ENCODE results near the gene EEF2.
"Not testable (repeated sequence)": the region's sequence is repeated elsewhere in the genome, so short reads cannot be mapped to it uniquely, and the experiment has no call there.

Gene EEF2

DNA sequence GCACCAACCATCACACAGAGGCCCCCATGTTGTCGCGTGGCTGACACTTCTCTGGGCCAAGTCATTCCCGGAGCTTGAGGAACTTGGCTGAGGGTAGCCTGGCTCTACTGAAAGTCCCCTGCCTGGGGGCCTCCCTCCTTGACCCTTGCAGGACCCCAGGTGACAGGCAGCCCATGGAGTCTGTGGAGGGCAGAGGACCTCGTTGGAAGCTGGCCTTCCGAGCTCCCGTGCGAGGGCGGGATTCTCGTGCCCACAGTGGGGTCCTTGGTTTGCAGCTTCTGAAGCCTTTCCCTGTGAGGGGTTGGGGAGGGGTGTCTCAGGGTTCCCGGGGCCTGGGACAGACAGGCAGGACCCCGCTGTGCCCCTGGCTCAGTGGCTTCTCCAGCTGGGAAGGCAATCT lies 36.0 kb downstream of the EEF2 start:
- H3K4me3 ChIP-seq (ENCODE audit: control insufficient read depth in 1 of 7, extremely low read depth in 1 of 7, insufficient read depth in 4 of 7, low read depth in 2 of 7, low read length in 6 of 7): peak overlapping the region in 2 of 7 experiments; percentile 67 to 75
- peaks cover 0 to 45% (median 33%) of the 10 kb centered on the region in 4 experiments for H3K4me1 ChIP-seq (ENCODE audit: control extremely low read depth in 1 of 4, control insufficient read depth in 4 of 4, insufficient read depth in 4 of 4, low read length in 3 of 4)
- WGBS (ENCODE audit: insufficient coverage): 92% methylated on average over 8 of the region's 11 CpGs
- no peak for DNase-seq
- CTCF ChIA-PET: interaction anchor here (1.1 kb wide), 1 partner anchor 39 kb away, joined by 4 read pairs; no protein-coding TSS in a partner anchor
- no peaks in the 10 kb centered on the region for H3K27me3 ChIP-seq (replicated peaks in 2 of 5; ENCODE audit: control insufficient read depth in 4 of 5, insufficient read depth in 5 of 5, low read length in 4 of 5)
- POLR2A ChIA-PET: no interaction called here
- H3K36me3 ChIP-seq (ENCODE audit: control insufficient read depth in 4 of 4, insufficient read depth in 4 of 4, low read length in 3 of 4): peaks cover 0 to 2% (median 0%) of the 10 kb centered on the region in 4 experiments
- H3K27ac ChIP-seq (ENCODE audit: insufficient read depth in 1 of 2, low read depth in 1 of 2, low read length in 2 of 2, poor library complexity in 1 of 2, severe bottlenecking in 2 of 2): peak overlapping the region in 1 of 2 experiments; percentile 82
- no peaks in the 10 kb centered on the region for H3K9me3 ChIP-seq (ENCODE audit: control extremely low read depth in 1 of 5, control insufficient read depth in 4 of 5, insufficient read depth in 2 of 5, low read depth in 1 of 5, low read length in 4 of 5)

DNA sequence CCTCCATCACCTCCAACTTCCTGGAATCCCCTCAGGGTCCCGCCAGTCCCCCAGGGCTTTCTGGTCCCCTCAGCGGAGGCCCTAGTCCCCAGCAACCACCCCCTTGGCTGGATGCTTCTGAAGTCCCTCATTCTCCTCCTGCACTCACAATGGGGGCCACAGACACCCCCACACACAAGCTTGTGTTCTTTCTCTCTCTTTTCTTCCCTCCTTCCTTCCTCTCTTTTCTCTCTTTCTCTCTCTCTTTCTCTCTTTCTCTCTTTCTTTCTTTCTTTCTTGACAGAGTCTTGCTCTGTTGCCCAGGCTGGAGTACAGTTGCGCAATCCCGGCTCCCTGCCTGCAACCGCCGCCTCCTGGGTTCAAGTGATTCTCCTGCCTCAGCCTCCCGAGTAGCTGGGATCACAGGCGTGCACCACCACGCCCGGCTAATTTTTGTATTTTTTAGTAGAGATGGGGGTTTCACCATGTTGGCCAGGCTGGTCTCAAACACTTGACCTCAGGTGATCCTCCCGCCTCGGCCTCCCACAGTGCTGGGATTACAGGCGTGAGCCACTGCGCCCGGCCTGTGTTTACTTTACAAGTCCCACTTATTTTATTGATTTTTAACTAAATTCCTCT lies 37.8 kb downstream of the EEF2 start:
- not testable (repeated sequence) for H3K9me3 ChIP-seq (ENCODE audit: control extremely low read depth in 1 of 5, control insufficient read depth in 4 of 5, insufficient read depth in 2 of 5, low read depth in 1 of 5, low read length in 4 of 5); H3K36me3 ChIP-seq (ENCODE audit: control insufficient read depth in 4 of 4, insufficient read depth in 4 of 4, low read length in 3 of 4); H3K27ac ChIP-seq (ENCODE audit: insufficient read depth in 1 of 2, low read depth in 1 of 2, low read length in 2 of 2, poor library complexity in 1 of 2, severe bottlenecking in 2 of 2); DNase-seq; H3K27me3 ChIP-seq (replicated peaks in 2 of 5; ENCODE audit: control insufficient read depth in 4 of 5, insufficient read depth in 5 of 5, low read length in 4 of 5); H3K4me3 ChIP-seq (ENCODE audit: control insufficient read depth in 1 of 7, extremely low read depth in 1 of 7, insufficient read depth in 4 of 7, low read depth in 2 of 7, low read length in 6 of 7)
- 93% methylated on average over 5 of the region's 15 CpGs for WGBS (ENCODE audit: insufficient coverage)
- POLR2A ChIA-PET: interaction anchor here (0.7 kb wide), 1 partner anchor 698 kb away, joined by 4 read pairs; no protein-coding TSS in a partner anchor
- peaks cover 0 to 48% (median 34%) of the 10 kb centered on the region in 4 experiments for H3K4me1 ChIP-seq (ENCODE audit: control extremely low read depth in 1 of 4, control insufficient read depth in 4 of 4, insufficient read depth in 4 of 4, low read length in 3 of 4)
- CTCF ChIA-PET: interaction anchor here (0.6 kb wide), 1 partner anchor 17 kb away, joined by 3 read pairs; no protein-coding TSS in a partner anchor

- no peaks in the 10 kb centered on the region for H3K36me3 ChIP-seq (ENCODE audit: control insufficient read depth in 4 of 4, insufficient read depth in 4 of 4, low read length in 3 of 4)
- no peak overlapping the region for H3K27ac ChIP-seq (ENCODE audit: insufficient read depth in 1 of 2, low read depth in 1 of 2, low read length in 2 of 2, poor library complexity in 1 of 2, severe bottlenecking in 2 of 2)
- 100% methylated on average over 2 of the region's 2 CpGs for WGBS (ENCODE audit: insufficient coverage)
- CTCF ChIA-PET: no interaction called here
- no peaks in the 10 kb centered on the region for H3K27me3 ChIP-seq (replicated peaks in 2 of 5; ENCODE audit: control insufficient read depth in 4 of 5, insufficient read depth in 5 of 5, low read length in 4 of 5)
- H3K4me3 ChIP-seq (ENCODE audit: control insufficient read depth in 1 of 7, extremely low read depth in 1 of 7, insufficient read depth in 4 of 7, low read depth in 2 of 7, low read length in 6 of 7): no peak overlapping the region
- no peaks in the 10 kb centered on the region for H3K9me3 ChIP-seq (ENCODE audit: control extremely low read depth in 1 of 5, control insufficient read depth in 4 of 5, insufficient read depth in 2 of 5, low read depth in 1 of 5, low read length in 4 of 5)
- POLR2A ChIA-PET: no interaction called here
- no peak for DNase-seq
- peaks cover 0 to 36% (median 23%) of the 10 kb centered on the region in 4 experiments for H3K4me1 ChIP-seq (ENCODE audit: control extremely low read depth in 1 of 4, control insufficient read depth in 4 of 4, insufficient read depth in 4 of 4, low read length in 3 of 4)
Measured at GRCh38 chr19:3945838-3946237, 39.4 kb downstream of the EEF2 start.

- POLR2A ChIA-PET: interaction anchor here (0.7 kb wide), 1 partner anchor 28 kb away, joined by 3 read pairs; no protein-coding TSS in a partner anchor
- Histone ChIP-seq H3K27ac (ENCODE audit: insufficient read depth in 1 of 2, low read depth in 1 of 2, low read length in 2 of 2, poor library complexity in 1 of 2, severe bottlenecking in 2 of 2) (no peak overlapping the region), H3K4me1 (ENCODE audit: control extremely low read depth in 1 of 4, control insufficient read depth in 4 of 4, insufficient read depth in 4 of 4, low read length in 3 of 4) (peaks cover 0 to 21% (median 9%) of the 10 kb centered on the region in 4 experiments), H3K9me3 (ENCODE audit: control extremely low read depth in 1 of 5, control insufficient read depth in 4 of 5, insufficient read depth in 2 of 5, low read depth in 1 of 5, low read length in 4 of 5) (no peaks in the 10 kb centered on the region), H3K27me3 (replicated peaks in 2 of 5; ENCODE audit: control insufficient read depth in 4 of 5, insufficient read depth in 5 of 5, low read length in 4 of 5) (no peaks in the 10 kb centered on the region), H3K4me3 (ENCODE audit: control insufficient read depth in 1 of 7, extremely low read depth in 1 of 7, insufficient read depth in 4 of 7, low read depth in 2 of 7, low read length in 6 of 7) (peak overlapping the region in 1 of 7 experiments; percentile 34), H3K36me3 (ENCODE audit: control insufficient read depth in 4 of 4, insufficient read depth in 4 of 4, low read length in 3 of 4) (no peaks in the 10 kb centered on the region)
- WGBS (ENCODE audit: insufficient coverage): 81% methylated on average over 6 of the region's 11 CpGs
- CTCF ChIA-PET: no interaction called here
- peak; percentile 58 to 83 (median 77) for DNase-seq
Measured at GRCh38 chr19:3944018-3944721, 41.1 kb downstream of the EEF2 start.

- Histone ChIP-seq H3K36me3 (ENCODE audit: control insufficient read depth in 4 of 4, insufficient read depth in 4 of 4, low read length in 3 of 4) (no peaks in the 10 kb centered on the region), H3K27ac (ENCODE audit: insufficient read depth in 1 of 2, low read depth in 1 of 2, low read length in 2 of 2, poor library complexity in 1 of 2, severe bottlenecking in 2 of 2) (no peak overlapping the region), H3K4me1 (ENCODE audit: control extremely low read depth in 1 of 4, control insufficient read depth in 4 of 4, insufficient read depth in 4 of 4, low read length in 3 of 4) (peaks cover 0 to 13% (median 8%) of the 10 kb centered on the region in 4 experiments), H3K4me3 (ENCODE audit: control insufficient read depth in 1 of 7, extremely low read depth in 1 of 7, insufficient read depth in 4 of 7, low read depth in 2 of 7, low read length in 6 of 7) (no peak overlapping the region), H3K9me3 (ENCODE audit: control extremely low read depth in 1 of 5, control insufficient read depth in 4 of 5, insufficient read depth in 2 of 5, low read depth in 1 of 5, low read length in 4 of 5) (peaks cover 0 to 3% (median 0%) of the 10 kb centered on the region in 5 experiments), H3K27me3 (replicated peaks in 2 of 5; ENCODE audit: control insufficient read depth in 4 of 5, insufficient read depth in 5 of 5, low read length in 4 of 5) (no peaks in the 10 kb centered on the region)
- ChIA-PET CTCF (no interaction called here), POLR2A (no interaction called here)
- peak in 2 of 3 donors; percentile 35 to 53 for DNase-seq
- 91% methylated on average over 8 of the region's 8 CpGs for WGBS (ENCODE audit: insufficient coverage)
Measured at GRCh38 chr19:3942790-3943409, 42.4 kb downstream of the EEF2 start.

- H3K27ac ChIP-seq (ENCODE audit: insufficient read depth in 1 of 2, low read depth in 1 of 2, low read length in 2 of 2, poor library complexity in 1 of 2, severe bottlenecking in 2 of 2); CTCF ChIA-PET; H3K4me3 ChIP-seq (ENCODE audit: control insufficient read depth in 1 of 7, extremely low read depth in 1 of 7, insufficient read depth in 4 of 7, low read depth in 2 of 7, low read length in 6 of 7); DNase-seq; H3K36me3 ChIP-seq (ENCODE audit: control insufficient read depth in 4 of 4, insufficient read depth in 4 of 4, low read length in 3 of 4); H3K4me1 ChIP-seq (ENCODE audit: control extremely low read depth in 1 of 4, control insufficient read depth in 4 of 4, insufficient read depth in 4 of 4, low read length in 3 of 4); POLR2A ChIA-PET; H3K9me3 ChIP-seq (ENCODE audit: control extremely low read depth in 1 of 5, control insufficient read depth in 4 of 5, insufficient read depth in 2 of 5, low read depth in 1 of 5, low read length in 4 of 5): not testable (repeated sequence)
- H3K27me3 ChIP-seq (replicated peaks in 2 of 5; ENCODE audit: control insufficient read depth in 4 of 5, insufficient read depth in 5 of 5, low read length in 4 of 5): peaks cover 0 to 22% (median 3%) of the 10 kb centered on the region in 5 experiments
- 96% methylated on average over 17 of the region's 22 CpGs for WGBS (ENCODE audit: insufficient coverage)
Measured at GRCh38 chr19:3938300-3938950, 46.8 kb downstream of the EEF2 start.
